ENCODE data around the gene DNAH2. TPM values are rescaled to one million over a fixed set of nuclear protein-coding genes. Genes with fewer than 3 reads are reported as not detected.

Gene DNAH2
- polyA plus RNA-seq, 1 of the 3 experiments (the other 2 are of a cell fraction): 0.13 TPM

DNA sequence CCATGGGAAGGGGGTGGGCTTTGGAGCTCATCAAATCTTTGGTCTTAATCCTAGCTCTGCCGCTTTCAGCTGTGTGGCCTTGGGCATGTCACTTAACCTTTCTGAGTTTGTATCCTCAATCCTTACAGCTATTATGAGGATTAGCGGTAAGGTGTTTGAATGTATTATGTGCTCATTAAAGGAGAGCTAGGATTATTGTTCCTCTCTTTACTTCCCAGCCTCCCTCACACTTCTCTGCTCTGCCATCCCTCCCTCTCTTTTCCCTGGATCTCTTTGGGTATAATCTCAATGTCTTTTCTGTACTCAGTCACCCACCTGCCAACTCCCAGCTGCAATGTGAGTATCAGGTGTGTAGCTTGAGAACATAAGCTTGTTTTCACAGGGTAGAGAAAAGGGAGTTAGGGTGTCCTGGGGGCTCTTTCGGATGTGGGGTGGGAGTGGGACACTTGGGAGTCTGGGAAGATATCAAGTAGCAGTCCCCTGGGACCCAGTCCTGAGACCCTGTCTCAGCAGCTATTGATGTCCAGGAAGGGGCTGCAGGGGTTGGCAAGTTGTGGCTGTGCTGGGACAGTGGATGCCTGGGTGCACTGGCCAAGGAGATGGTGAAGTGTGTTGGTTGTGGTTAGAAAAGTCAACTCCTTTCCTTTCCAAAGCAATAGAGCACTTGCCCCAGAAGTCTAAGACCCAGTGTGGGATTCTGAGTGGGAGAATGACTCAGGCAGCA is 10.8 kb upstream of the DNAH2 start:
- Histone ChIP-seq H3K9me3 (no peaks in the 10 kb centered on the region), H3K79me2 (ENCODE audit: insufficient read depth) (no peaks in the 10 kb centered on the region), H3K4me2 (peak overlapping the region; percentile 100; the same call in 1 of the 2 replicates), H3K9ac (no peak overlapping the region), H4K20me1 (ENCODE audit: insufficient read depth) (no peaks in the 10 kb centered on the region), H2AFZ (ENCODE audit: low read depth) (no peak overlapping the region), H3K4me3 (ENCODE audit: low read depth in 2 of 2, low read length in 1 of 2) (peak overlapping the region; percentile 75 to 80; a peak in 3 of 4 replicates), H3K27ac (ENCODE audit: low read depth in 2 of 2, low read length in 1 of 2) (no peak overlapping the region), H3F3A (replicated peaks; ENCODE audit: insufficient read depth) (no peaks in the 10 kb centered on the region), H3K9me2 (no peaks in the 10 kb centered on the region), H3K4me1 (ENCODE audit: control insufficient read depth in 1 of 2, insufficient read depth in 2 of 2, low read depth in 1 of 2, low read length in 1 of 2) (peaks cover 9 to 37% of the 10 kb centered on the region in 2 experiments), H3K27me3 (ENCODE audit: insufficient read depth) (no peaks in the 10 kb centered on the region), H3K36me3 (replicated peaks in 1 of 2; ENCODE audit: control insufficient read depth in 1 of 2, insufficient read depth in 2 of 2, low read length in 1 of 2) (peaks cover 0 to 2% of the 10 kb centered on the region in 2 experiments)
- ChIA-PET CTCF (interaction anchor here (0.9 to 8.4 kb wide), 6 partner anchors 9 to 191 kb away, joined by 3 to 85 read pairs (median 6); partner anchors contain the start of genes DNAH2, TP53 and WRAP53), POLR2A (interaction anchor here (3.8 to 6.6 kb wide), 2 partner anchors 10 to 20 kb away, joined by 38 to 53 read pairs; partner anchors contain the start of genes DNAH2, TP53 and WRAP53)
- TF ChIP-seq TAF1 (IDR thresholded peaks at IDR 0.05; ENCODE audit: borderline replicate concordance, low read depth, low read length) (no peak), RXRA (IDR thresholded peaks at IDR 0.05; ENCODE audit: borderline replicate concordance, low read depth) (no peak), MEF2A (IDR thresholded peaks at IDR 0.05; ENCODE audit: borderline replicate concordance, low read depth) (no peak), RCOR1 (IDR thresholded peaks at IDR 0.05; ENCODE audit: low read length) (no peak), RAD21 (IDR thresholded peaks at IDR 0.05; ENCODE audit: low read length) (no peak), TEAD4 (IDR thresholded peaks at IDR 0.05; ENCODE audit: borderline replicate concordance, insufficient read depth) (no peak), NRF1 (IDR thresholded peaks at IDR 0.05; ENCODE audit: low read depth, low read length) (no peak), EZH2phosphoT487 (IDR thresholded peaks at IDR 0.05; ENCODE audit: borderline replicate concordance, low read depth) (no peak), GABPA (IDR thresholded peaks at IDR 0.05; ENCODE audit: low read depth) (no peak), RFX5 (IDR thresholded peaks at IDR 0.05; ENCODE audit: low read length) (no peak)
- TF ChIP-seq, protein P1, sequence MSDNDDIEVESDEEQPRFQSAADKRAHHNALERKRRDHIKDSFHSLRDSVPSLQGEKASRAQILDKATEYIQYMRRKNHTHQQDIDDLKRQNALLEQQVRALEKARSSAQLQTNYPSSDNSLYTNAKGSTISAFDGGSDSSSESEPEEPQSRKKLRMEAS (IDR thresholded peaks at IDR 0.05; ENCODE audit: low read depth): no peak
- TF ChIP-seq, protein P2, sequence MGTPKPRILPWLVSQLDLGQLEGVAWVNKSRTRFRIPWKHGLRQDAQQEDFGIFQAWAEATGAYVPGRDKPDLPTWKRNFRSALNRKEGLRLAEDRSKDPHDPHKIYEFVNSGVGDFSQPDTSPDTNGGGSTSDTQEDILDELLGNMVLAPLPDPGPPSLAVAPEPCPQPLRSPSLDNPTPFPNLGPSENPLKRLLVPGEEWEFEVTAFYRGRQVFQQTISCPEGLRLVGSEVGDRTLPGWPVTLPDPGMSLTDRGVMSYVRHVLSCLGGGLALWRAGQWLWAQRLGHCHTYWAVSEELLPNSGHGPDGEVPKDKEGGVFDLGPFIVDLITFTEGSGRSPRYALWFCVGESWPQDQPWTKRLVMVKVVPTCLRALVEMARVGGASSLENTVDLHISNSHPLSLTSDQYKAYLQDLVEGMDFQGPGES (IDR thresholded peaks at IDR 0.05; ENCODE audit: low read depth, low read length): no peak
- no peak for DNase-seq
- WGBS (ENCODE audit: low lambda C conversion rate): 97% methylated on average over 3 of the region's 3 CpGs

DNA sequence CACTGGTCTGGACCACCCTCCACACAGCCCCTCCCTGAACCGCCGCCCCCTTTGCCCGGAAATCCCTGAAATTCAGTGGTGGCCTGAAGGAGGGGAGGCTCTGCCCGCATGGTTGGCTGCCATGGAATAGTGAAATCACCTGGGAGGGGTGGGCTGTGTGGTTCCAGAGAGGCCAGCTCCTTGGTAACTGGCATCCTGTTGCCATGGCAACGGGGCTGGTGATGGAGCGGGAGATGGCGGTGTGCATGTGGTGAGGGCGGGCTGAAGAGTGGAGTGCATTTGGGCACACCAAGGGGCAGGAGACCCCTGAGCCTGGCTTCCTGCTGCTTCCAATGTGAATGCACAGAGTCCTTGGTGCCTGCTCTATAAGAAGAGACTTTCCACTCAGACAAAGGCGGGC is 10.1 kb upstream of the DNAH2 start:
- no peaks in the 10 kb centered on the region for H3K79me2 ChIP-seq (ENCODE audit: insufficient read depth)
- H2AFZ ChIP-seq (ENCODE audit: low read depth): no peak overlapping the region
- peaks cover 9 to 43% of the 10 kb centered on the region in 2 experiments for H3K4me1 ChIP-seq (ENCODE audit: control insufficient read depth in 1 of 2, insufficient read depth in 2 of 2, low read depth in 1 of 2, low read length in 1 of 2)
- ChIA-PET POLR2A (interaction anchor here (3.8 to 6.6 kb wide), 2 partner anchors 10 to 21 kb away, joined by 38 to 53 read pairs; partner anchors contain the start of genes DNAH2, TP53 and WRAP53), CTCF (interaction anchor here (0.5 to 8.4 kb wide), 5 partner anchors 9 to 147 kb away, joined by 3 to 85 read pairs (median 6); partner anchors contain the start of genes DNAH2, TP53 and WRAP53)
- H3K36me3 ChIP-seq (replicated peaks in 1 of 2; ENCODE audit: control insufficient read depth in 1 of 2, insufficient read depth in 2 of 2, low read length in 1 of 2): peaks cover 0 to 2% of the 10 kb centered on the region in 2 experiments
- no peaks in the 10 kb centered on the region for H3K9me3 ChIP-seq
- H3K9ac ChIP-seq: no peak overlapping the region
- H3K4me3 ChIP-seq (ENCODE audit: low read depth in 2 of 2, low read length in 1 of 2): no peak overlapping the region
- H4K20me1 ChIP-seq (ENCODE audit: insufficient read depth): no peaks in the 10 kb centered on the region
- H3K27ac ChIP-seq (ENCODE audit: low read depth in 2 of 2, low read length in 1 of 2): no peak overlapping the region
- H3K9me2 ChIP-seq: no peaks in the 10 kb centered on the region
- TF ChIP-seq SMC3 (IDR thresholded peaks at IDR 0.05; ENCODE audit: low read depth, low read length) (no peak), CHD2 (IDR thresholded peaks at IDR 0.05; ENCODE audit: low read length, partially characterized antibody) (no peak), RXRA (IDR thresholded peaks at IDR 0.05; ENCODE audit: borderline replicate concordance, low read depth) (no peak), MXI1 (IDR thresholded peaks at IDR 0.05; ENCODE audit: low read depth, low read length) (no peak), FOSL2 (IDR thresholded peaks at IDR 0.05; ENCODE audit: borderline replicate concordance, low read depth) (no peak), SIN3A (IDR thresholded peaks at IDR 0.05; ENCODE audit: borderline replicate concordance, low read depth, low read length) (no peak), POLR2AphosphoS5 (IDR thresholded peaks at IDR 0.05; ENCODE audit: low read depth, low read length) (no peak), RAD21 (IDR thresholded peaks at IDR 0.05; ENCODE audit: low read length) (no peak), YY1 (IDR thresholded peaks at IDR 0.05; ENCODE audit: low read depth) (no peak), JUND (IDR thresholded peaks at IDR 0.05) (no peak)
- TF ChIP-seq, protein P3, sequence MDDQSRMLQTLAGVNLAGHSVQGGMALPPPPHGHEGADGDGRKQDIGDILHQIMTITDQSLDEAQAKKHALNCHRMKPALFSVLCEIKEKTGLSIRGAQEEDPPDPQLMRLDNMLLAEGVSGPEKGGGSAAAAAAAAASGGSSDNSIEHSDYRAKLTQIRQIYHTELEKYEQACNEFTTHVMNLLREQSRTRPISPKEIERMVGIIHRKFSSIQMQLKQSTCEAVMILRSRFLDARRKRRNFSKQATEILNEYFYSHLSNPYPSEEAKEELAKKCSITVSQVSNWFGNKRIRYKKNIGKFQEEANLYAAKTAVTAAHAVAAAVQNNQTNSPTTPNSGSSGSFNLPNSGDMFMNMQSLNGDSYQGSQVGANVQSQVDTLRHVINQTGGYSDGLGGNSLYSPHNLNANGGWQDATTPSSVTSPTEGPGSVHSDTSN (IDR thresholded peaks at IDR 0.05): no peak
- H3K27me3 ChIP-seq (ENCODE audit: insufficient read depth): no peaks in the 10 kb centered on the region
- peak; percentile 74 for DNase-seq
- H3F3A ChIP-seq (replicated peaks; ENCODE audit: insufficient read depth): no peaks in the 10 kb centered on the region
- H3K4me2 ChIP-seq: no peak overlapping the region
- 67% methylated on average over 8 of the region's 9 CpGs for WGBS (ENCODE audit: low lambda C conversion rate)

Measured in SK-N-SH (cell line).